K562 (cell line): ENCODE results near the gene SLC9C2. TPM values are rescaled to one million over a fixed set of nuclear protein-coding genes. Genes with fewer than 3 reads are reported as not detected.

Source experiments
- BRF1 ChIP-seq: IDR thresholded peaks from 3 replicates; pipeline ENCODE4 v1.6.1; 2011; ENCODE audit warnings: borderline replicate concordance, mild to moderate bottlenecking; ENCODE audit not compliant: insufficient read length; ENCODE audit errors: extremely low read depth
- CBX3 ChIP-seq, 2 experiments: IDR thresholded peaks; 1 replicate in 1 of 2; 2 replicates in 1 of 2; pipeline ENCODE4 v1.6.1; 2012; ENCODE audit warnings: inconsistent platforms in 2 of 2, low read length in 2 of 2, borderline replicate concordance in 1 of 2, control low read depth in 1 of 2
- CREB3L1 ChIP-seq: fragments of 450-650 bp; IDR thresholded peaks from 2 replicates; pipeline ENCODE4 v1.6.1; 2014; ENCODE audit warnings: low read depth, mild to moderate bottlenecking, moderate library complexity, borderline replicate concordance
- ELK3 ChIP-seq: fragments of 450-650 bp; formaldehyde crosslinking; IDR thresholded peaks from 2 replicates; pipeline ENCODE4 v1.4.0; 2020; ENCODE audit warnings: mild to moderate bottlenecking
- GTF2E2 ChIP-seq: fragments of 200-800 bp; sonication (Bioruptor generic); IDR thresholded peaks from 2 replicates; pipeline ENCODE4 v1.6.1; 2016; ENCODE audit warnings: missing genetic modification characterization, missing compliant biosample characterization
- HDAC2 ChIP-seq: fragments of 450-650 bp; IDR thresholded peaks from 2 replicates; pipeline ENCODE4 v1.6.1; 2016; ENCODE audit warnings: mild to moderate bottlenecking
- HDAC6 ChIP-seq: IDR thresholded peaks from 2 replicates; pipeline ENCODE4 v1.6.1; 2012; ENCODE audit warnings: low read depth, mild to moderate bottlenecking, control low read depth, inconsistent platforms, low read length, moderate library complexity
- MYC ChIP-seq, 2 experiments: fragments of 250-450 bp in 1 of 2; sonication (Bioruptor Pico) in 1 of 2; IDR thresholded peaks; 2 replicates each; pipeline versions ENCODE4 v1.5.1 to v1.6.1; 2012 to 2021; ENCODE audit warnings: low read depth in 2 of 2, borderline replicate concordance in 1 of 2, improper control_type of control experiment in 1 of 2, low read length in 1 of 2, mild to moderate bottlenecking in 1 of 2, moderate library complexity in 1 of 2
- NFRKB ChIP-seq: fragments of 450-650 bp; IDR thresholded peaks from 2 replicates; pipeline ENCODE4 v1.6.1; 2016; ENCODE audit warnings: low read depth
- PHB2 ChIP-seq: fragments of 450-650 bp; IDR thresholded peaks from 2 replicates; pipeline ENCODE4 v1.6.1; 2017; ENCODE audit warnings: low read depth
- SRF ChIP-seq, 2 experiments: fragments of 250-450, 450-650 bp in 1 of 2; sonication (Bioruptor Pico) in 1 of 2; sonication (generic) in 1 of 2; formaldehyde crosslinking; IDR thresholded peaks; 2 replicates each; pipeline versions ENCODE4 v1.5.0 to v1.5.1; 2020 to 2022; ENCODE audit warnings: mild to moderate bottlenecking in 1 of 2, missing genetic modification reagents in 1 of 2
- TRIM28 ChIP-seq: fragments of 450-650 bp; IDR thresholded peaks from 2 replicates; pipeline ENCODE4 v1.6.1; 2017
- ZBTB33 ChIP-seq: sonication (generic); formaldehyde crosslinking; IDR thresholded peaks from 2 replicates; pipeline ENCODE4 v1.8.1; 2023; ENCODE audit warnings: mild to moderate bottlenecking, missing genetic modification reagents
- ZBTB8A ChIP-seq: fragments of 450-650 bp; IDR thresholded peaks from 2 replicates; pipeline ENCODE4 v1.6.1; 2018; ENCODE audit warnings: mild to moderate bottlenecking, moderate library complexity; ENCODE audit not compliant: partially characterized antibody
- ZNF165 ChIP-seq: fragments of 250-450 bp; sonication (Bioruptor Pico); IDR thresholded peaks from 2 replicates; pipeline ENCODE4 v1.4.0; 2020; ENCODE audit warnings: borderline replicate concordance
- ZNF316 ChIP-seq: fragments of 450-650 bp; IDR thresholded peaks from 2 replicates; pipeline ENCODE4 v1.6.1; 2016
- ZNF592 ChIP-seq: fragments of 450-650 bp; IDR thresholded peaks from 2 replicates; pipeline ENCODE4 v1.6.1; 2017; ENCODE audit warnings: antibody characterized with exemption, mild to moderate bottlenecking
- ZNF740 ChIP-seq, 3 experiments: fragments of 200-800 bp in 1 of 3; sonication (Bioruptor generic) in 1 of 3; sonication (generic) in 1 of 3; formaldehyde crosslinking in 1 of 3; IDR thresholded peaks; 2 replicates each; pipeline versions ENCODE4 v1.6.1 to v1.8.0; 2016 to 2022; ENCODE audit warnings: mild to moderate bottlenecking in 2 of 3, missing compliant biosample characterization in 2 of 3, missing genetic modification characterization in 2 of 3, missing genetic modification reagents in 1 of 3
- polyA plus RNA-seq, 8 experiments: library from polyadenylated mRNA; depleted of rRNA in 4 of 8; stranded (reverse) in 5 of 8; unstranded in 3 of 8; fragments of >200 nt; fragmentation: Nextera tagmentation in 2 of 8; fragmentation: Illumina TruSeq in 1 of 8; extraction: Ambion mirVana in 2 of 8; extraction: Trizol in 1 of 8; gene quantifications; 2 replicates each; pipeline versions ENCODE4 v1.2.1 to v1.2.3, GENCODE V29; 2011 to 2014; ENCODE audit warnings: inconsistent platforms in 1 of 8, missing spikeins in 1 of 8
- total RNA-seq, 7 experiments: library from RNA; depleted of rRNA in 6 of 7; stranded (reverse); fragments of >200 nt in 6 of 7; fragmentation: Illumina TruSeq in 2 of 7; extraction: Trizol in 2 of 7; gene quantifications; 2 replicates each; pipeline versions ENCODE4 v1.2.1 to v1.2.3, GENCODE V29; 2011 to 2021; ENCODE audit warnings: low replicate concordance in 1 of 7

The SLC9C2 gene
- total and polyA plus RNA-seq, 9 of the 15 experiments (the other 6 are each of a cell fraction or from before 2014, with no cell fraction given), result 0.11 to 0.22 (median 0.15) TPM; not detected in 5

GRCh38 chr1:173479649-173480048, 123.2 kb downstream of the SLC9C2 start (continued):
- TF ChIP-seq ZBTB33, result no peak
- TF ChIP-seq ZBTB8A, result no peak
- TF ChIP-seq MYC (IDR thresholded peaks at IDR 0.05; ENCODE audit: low read depth, low read length), result peak; percentile 56
- no peak for TF ChIP-seq MYC (CRISPR knock-in tag; IDR thresholded peaks at IDR 0.05; ENCODE audit: borderline replicate concordance, low read depth)
- TF ChIP-seq PHB2, result no peak
- TF ChIP-seq ZNF740 (CRISPR knock-in tag; IDR thresholded peaks at IDR 0.05), result no peak
- TF ChIP-seq ZNF740 (tag; IDR thresholded peaks at IDR 0.05), result no peak
- no peak for TF ChIP-seq BRF1
- TF ChIP-seq ELK3 (CRISPR knock-in tag), result no peak
- no peak for TF ChIP-seq HDAC6
- no peak for TF ChIP-seq TRIM28
- no peak for TF ChIP-seq HDAC2
- peak; percentile 98 for TF ChIP-seq ZNF316
- no peak for TF ChIP-seq GTF2E2 (tag)
- no peak for TF ChIP-seq NFRKB
- TF ChIP-seq CBX3 (IDR thresholded peaks at IDR 0.05; ENCODE audit: borderline replicate concordance in 1 of 2, low read length in 2 of 2), result no peak
- peak; percentile 63; the same call in 1 of the 2 replicates for TF ChIP-seq ZNF592
- no peak for TF ChIP-seq ZNF165 (CRISPR knock-in tag)
- no peak for TF ChIP-seq SRF (CRISPR knock-in tag; IDR thresholded peaks at IDR 0.05)
- TF ChIP-seq CREB3L1, result no peak
